PC-9 (cell line): Measurements from ENCODE around the gene MED26.

Experiments
- CTCF ChIP-seq: fragments of 200-600 bp; sonication (generic); conservative IDR thresholded peaks from 2 replicates; pipeline ENCODE4 v1.6.1; 2017; ENCODE audit warnings: mixed run types, antibody characterized with exemption, mild to moderate bottlenecking, moderate library complexity
- EZH2 ChIP-seq: fragments of 200-600 bp; sonication (generic); IDR thresholded peaks from 2 replicates; pipeline ENCODE4 v1.8.0; 2017; ENCODE audit warnings: antibody characterized with exemption, low read depth

GRCh38 chr19:16577531-16577985 lies 50.4 kb downstream of the MED26 start:
- TF ChIP-seq CTCF (no peak), EZH2 (no peak)
